PC-3 (cell line): ENCODE data around the gene PRKAG3.

Experiments
- EZH2phosphoT487 ChIP-seq: fragments of 300-600 bp; sonication (generic); IDR thresholded peaks from 2 replicates; pipeline ENCODE4 v1.6.1; 2018; ENCODE audit warnings: mild to moderate bottlenecking, antibody characterized with exemption, low read length, borderline replicate concordance
- TF ChIP-seq, protein P1 (sequence below): fragments of 300-600 bp; sonication (generic); conservative IDR thresholded peaks from 2 replicates; pipeline ENCODE4 v1.5.1; 2017; ENCODE audit warnings: antibody characterized with exemption, low read depth, mild to moderate bottlenecking, low read length

GRCh38 chr2:218880859-218881594 lies 49.4 kb upstream of the PRKAG3 start:
- TF ChIP-seq, protein P1, sequence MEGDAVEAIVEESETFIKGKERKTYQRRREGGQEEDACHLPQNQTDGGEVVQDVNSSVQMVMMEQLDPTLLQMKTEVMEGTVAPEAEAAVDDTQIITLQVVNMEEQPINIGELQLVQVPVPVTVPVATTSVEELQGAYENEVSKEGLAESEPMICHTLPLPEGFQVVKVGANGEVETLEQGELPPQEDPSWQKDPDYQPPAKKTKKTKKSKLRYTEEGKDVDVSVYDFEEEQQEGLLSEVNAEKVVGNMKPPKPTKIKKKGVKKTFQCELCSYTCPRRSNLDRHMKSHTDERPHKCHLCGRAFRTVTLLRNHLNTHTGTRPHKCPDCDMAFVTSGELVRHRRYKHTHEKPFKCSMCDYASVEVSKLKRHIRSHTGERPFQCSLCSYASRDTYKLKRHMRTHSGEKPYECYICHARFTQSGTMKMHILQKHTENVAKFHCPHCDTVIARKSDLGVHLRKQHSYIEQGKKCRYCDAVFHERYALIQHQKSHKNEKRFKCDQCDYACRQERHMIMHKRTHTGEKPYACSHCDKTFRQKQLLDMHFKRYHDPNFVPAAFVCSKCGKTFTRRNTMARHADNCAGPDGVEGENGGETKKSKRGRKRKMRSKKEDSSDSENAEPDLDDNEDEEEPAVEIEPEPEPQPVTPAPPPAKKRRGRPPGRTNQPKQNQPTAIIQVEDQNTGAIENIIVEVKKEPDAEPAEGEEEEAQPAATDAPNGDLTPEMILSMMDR: no peak
- TF ChIP-seq EZH2phosphoT487: no peak
